Measurements from ENCODE around the gene TSHZ3. TPM values are rescaled to one million over a fixed set of nuclear protein-coding genes. Genes with fewer than 3 reads are reported as not detected.

The TSHZ3 gene
- total and polyA plus RNA-seq, 11 donors = 0.88 to 11.5 (median 2.4) TPM

- TF ChIP-seq CTCF (IDR thresholded peaks at IDR 0.05) (peak in 1 of 12 donors; percentile 17), POLR2A (IDR thresholded peaks at IDR 0.05) (no peak)
- Histone ChIP-seq H3K27me3 (no peaks in the 10 kb centered on the region), H3K4me1 (no peaks in the 10 kb centered on the region), H3K27ac (no peak overlapping the region), H3K9me3 (no peaks in the 10 kb centered on the region), H3K36me3 (no peaks in the 10 kb centered on the region), H3K4me3 (no peak overlapping the region)
- intact Hi-C loops (cut with DNase I) = no loop called here
- ATAC-seq = no peak
- 81 to 84% (median 83%) methylated on average over 9 of the region's 9 CpGs for WGBS, 4 donors
- no peak for DNase-seq
Observed at GRCh38 chr19:31249217-31249616, 100.0 kb downstream of the TSHZ3 start.

- intact Hi-C loops (cut with DNase I) = no loop called here
- H3K27me3 ChIP-seq = peaks cover 0 to 3% (median 0%) of the 10 kb centered on the region in 9 donors
- DNase-seq = no peak
- H3K4me3 ChIP-seq = no peak overlapping the region
- no peak for ATAC-seq
- H3K9me3 ChIP-seq = peaks cover 0 to 15% (median under 1%) of the 10 kb centered on the region in 12 donors
- 63 to 75% (median 72%) methylated on average over 4 of the region's 4 CpGs for WGBS, 4 donors
- H3K4me1 ChIP-seq = no peaks in the 10 kb centered on the region
- H3K36me3 ChIP-seq = no peaks in the 10 kb centered on the region
- no peak overlapping the region for H3K27ac ChIP-seq
- TF ChIP-seq POLR2A (IDR thresholded peaks at IDR 0.05) (no peak), CTCF (IDR thresholded peaks at IDR 0.05) (no peak)
Observed at GRCh38 chr19:31235806-31236205, 113.4 kb downstream of the TSHZ3 start.

GRCh38 chr19:31233295-31233800 lies 115.9 kb downstream of the TSHZ3 start:
- DNase-seq (no peak), ATAC-seq (no peak)
- Histone ChIP-seq H3K36me3 (no peaks in the 10 kb centered on the region), H3K4me3 (no peak overlapping the region), H3K9me3 (no peaks in the 10 kb centered on the region), H3K4me1 (no peaks in the 10 kb centered on the region), H3K27ac (no peak overlapping the region), H3K27me3 (peaks cover 0 to 3% (median 0%) of the 10 kb centered on the region in 9 donors)
- intact Hi-C loops (cut with DNase I) = no loop called here
- WGBS, 4 donors = 78 to 83% (median 83%) methylated on average over 4 of the region's 4 CpGs
- TF ChIP-seq POLR2A (IDR thresholded peaks at IDR 0.05) (no peak), CTCF (IDR thresholded peaks at IDR 0.05) (no peak)

GRCh38 chr19:31232871-31233270 lies 116.4 kb downstream of the TSHZ3 start:
- Histone ChIP-seq H3K36me3 (no peaks in the 10 kb centered on the region), H3K27me3 (peaks cover 0 to 3% (median 0%) of the 10 kb centered on the region in 9 donors), H3K4me1 (no peaks in the 10 kb centered on the region), H3K27ac (no peak overlapping the region), H3K9me3 (no peaks in the 10 kb centered on the region), H3K4me3 (no peak overlapping the region)
- intact Hi-C loops (cut with DNase I) = no loop called here
- WGBS, 4 donors = 89 to 93% (median 92%) methylated on average over 3 of the region's 3 CpGs
- DNase-seq = no peak
- TF ChIP-seq POLR2A (IDR thresholded peaks at IDR 0.05) (no peak), CTCF (IDR thresholded peaks at IDR 0.05) (no peak)
- ATAC-seq = no peak

Measured in heart left ventricle (tissue), 16 donors.